Coronary artery (tissue), 2 donors: ENCODE data around the gene NR3C2.
"Not testable (repeated sequence)": the region's sequence is repeated elsewhere in the genome, so short reads cannot be mapped to it uniquely, and the experiment has no call there.

Experiments used
- DNase-seq: peaks from one replicate; pipeline ENCODE4 v3.0.0-alpha.2; 2017; ENCODE audit warnings: low spot score
- H3K27ac ChIP-seq, 2 donors: fragments of 200-600 bp; sonication (generic); one replicate each; pipeline ENCODE4 v1.5.1; 2016 to 2019
- H3K4me3 ChIP-seq: fragments of 200-600 bp; sonication (generic); 2 replicates; pipeline ENCODE4 v1.5.1; 2016; ENCODE audit warnings: mild to moderate bottlenecking, moderate library complexity
- CTCF ChIP-seq: fragments of 200-600 bp; sonication (generic); IDR thresholded peaks from one replicate; pipeline ENCODE4 v1.5.1; 2019; ENCODE audit warnings: antibody characterized with exemption

Gene NR3C2

GRCh38 chr4:148200960-148201359 is 241.3 kb downstream of the NR3C2 start:
- no peak overlapping the region for H3K27ac ChIP-seq
- H3K4me3 ChIP-seq, result no peak overlapping the region
- no peak for DNase-seq
- no peak for TF ChIP-seq CTCF

DNA sequence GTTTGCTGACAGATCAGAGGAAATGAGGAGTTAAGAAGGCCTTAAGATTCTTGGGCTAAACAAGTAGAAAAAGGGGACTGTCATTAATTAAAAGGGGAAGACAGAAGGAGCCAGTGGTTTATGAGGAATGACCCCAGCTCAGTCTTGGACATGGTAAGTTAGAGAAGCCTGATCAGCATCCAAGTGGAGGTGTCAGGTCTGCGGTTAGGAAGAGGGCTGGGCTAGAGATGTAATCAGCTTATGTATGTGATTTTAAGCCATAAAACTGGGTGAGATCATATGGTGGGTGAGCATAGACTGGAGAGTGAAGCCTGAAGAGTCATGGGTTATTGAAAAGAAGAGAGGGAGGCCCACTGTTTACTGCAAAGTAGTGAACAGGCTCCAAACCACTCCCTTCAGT is 246.1 kb downstream of the NR3C2 start:
- TF ChIP-seq CTCF, result no peak
- H3K4me3 ChIP-seq, result no peak overlapping the region
- H3K27ac ChIP-seq, result no peak overlapping the region
- DNase-seq, result no peak

DNA sequence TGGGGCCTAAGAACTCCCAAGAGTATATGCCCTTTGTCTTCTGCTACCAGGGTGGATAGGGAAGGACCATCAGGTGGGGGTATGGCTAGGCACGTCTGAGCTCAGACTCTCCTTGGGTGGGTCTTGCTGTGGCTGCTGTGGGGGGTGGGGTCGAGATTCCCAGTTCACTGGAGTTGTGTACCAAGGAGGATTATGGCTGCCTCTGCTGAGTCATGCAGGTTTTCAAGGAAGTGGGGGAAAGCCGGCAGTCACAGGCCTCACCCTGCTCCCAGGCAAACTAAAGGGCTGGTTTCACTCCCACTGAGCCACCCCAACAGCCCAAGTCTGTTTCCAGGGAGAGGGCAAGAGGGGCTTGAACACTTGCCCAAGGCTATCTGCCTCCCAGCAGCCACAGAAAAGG is 249.7 kb downstream of the NR3C2 start:
- DNase-seq, result no peak
- H3K4me3 ChIP-seq, result no peak overlapping the region
- no peak overlapping the region for H3K27ac ChIP-seq
- TF ChIP-seq CTCF, result no peak

DNA sequence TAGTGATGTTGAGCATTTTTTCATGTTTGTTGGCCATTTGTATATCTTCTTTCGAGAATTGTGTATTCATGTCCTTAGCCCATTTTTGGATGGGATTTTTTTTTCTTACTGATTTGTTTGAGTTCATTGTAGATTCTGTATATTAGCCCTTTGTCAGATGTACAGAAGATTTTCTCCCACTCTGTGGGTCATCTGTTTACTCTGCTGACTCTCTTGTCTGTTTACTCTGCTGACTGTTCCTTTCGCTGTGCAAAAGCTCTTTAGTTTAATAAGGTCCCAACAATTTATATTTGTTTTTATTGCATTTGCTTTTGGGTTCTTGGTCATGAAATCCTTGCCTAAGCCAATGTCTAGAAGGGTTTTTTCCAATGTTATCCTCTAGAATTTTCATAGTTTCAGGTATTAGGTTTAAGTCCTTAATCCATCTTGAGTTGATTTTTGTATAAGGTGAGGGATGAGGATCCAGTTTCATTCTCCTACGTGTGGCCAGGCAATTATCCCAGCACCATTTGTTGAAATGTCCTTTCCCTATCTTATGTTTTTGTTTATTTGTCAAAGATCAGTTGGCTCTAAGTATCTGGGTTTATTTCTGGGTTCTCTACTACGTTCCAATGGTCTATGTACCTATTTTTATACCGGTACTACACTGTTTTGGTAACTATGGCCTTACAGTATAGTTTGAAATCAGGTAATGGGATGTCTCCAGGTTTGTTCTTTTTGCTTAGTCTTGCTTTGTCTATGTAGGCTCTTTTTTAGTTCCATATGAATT is 254.6 kb downstream of the NR3C2 start:
- DNase-seq, H3K4me3 ChIP-seq, H3K27ac ChIP-seq: not testable (repeated sequence)

GRCh38 chr4:148184922-148185321 is 257.3 kb downstream of the NR3C2 start:
- TF ChIP-seq CTCF, result no peak
- Histone ChIP-seq H3K4me3 (no peak overlapping the region), H3K27ac (no peak overlapping the region)
- no peak for DNase-seq

- no peak overlapping the region for H3K4me3 ChIP-seq
- TF ChIP-seq CTCF, result no peak
- no peak overlapping the region for H3K27ac ChIP-seq
- DNase-seq, result no peak
These were observed 259.8 kb downstream of the NR3C2 start for GRCh38 chr4:148182230-148182911.

- TF ChIP-seq CTCF, result no peak
- DNase-seq, result no peak
- H3K4me3 ChIP-seq, result no peak overlapping the region
- no peak overlapping the region for H3K27ac ChIP-seq
These were observed 268.7 kb downstream of the NR3C2 start for GRCh38 chr4:148173397-148174017.
